NOMO-1 (cell line): ENCODE measurements around the gene APCDD1L.

Source experiments
- DNase-seq, 2 experiments: peaks; one replicate each; lab custom pipeline; 2025; ENCODE audit not compliant: unreplicated experiment in 2 of 2; lab: John Stamatoyannopoulos, UW

APCDD1L gene

GRCh38 chr20:58515233-58516212 is at the start of gene APCDD1L:
APCDD1L (minus strand) TSS chr20:58515399; CDS start chr20:58514707, 692 bp downstream.
- DNase-seq, result no peak

- no peak for DNase-seq
These were observed 44.1 kb upstream of the APCDD1L start for GRCh38 chr20:58559368-58559729.

- DNase-seq, result no peak
These were observed 43.5 kb upstream of the APCDD1L start for GRCh38 chr20:58558486-58559367.

GRCh38 chr20:58557733-58558342 is 42.6 kb upstream of the APCDD1L start:
- no peak for DNase-seq

GRCh38 chr20:58556961-58557360 is 41.8 kb upstream of the APCDD1L start:
- DNase-seq, result no peak

GRCh38 chr20:58555078-58555765 is 40.0 kb upstream of the APCDD1L start:
- no peak for DNase-seq

GRCh38 chr20:58554541-58554940 is 39.3 kb upstream of the APCDD1L start:
- no peak for DNase-seq

- DNase-seq, result no peak
These were observed 38.6 kb upstream of the APCDD1L start for GRCh38 chr20:58553841-58554240.

GRCh38 chr20:58553166-58553696 is 38.0 kb upstream of the APCDD1L start:
- DNase-seq, result no peak

- DNase-seq, result no peak
These were observed 37.3 kb upstream of the APCDD1L start for GRCh38 chr20:58552366-58552934.

GRCh38 chr20:58551631-58552030 is 36.4 kb upstream of the APCDD1L start:
- DNase-seq, result no peak

GRCh38 chr20:58550275-58551059 is 35.3 kb upstream of the APCDD1L start:
- no peak for DNase-seq

- DNase-seq, result no peak
These were observed 34.3 kb upstream of the APCDD1L start for GRCh38 chr20:58549231-58550209.

- no peak for DNase-seq
These were observed 32.6 kb upstream of the APCDD1L start for GRCh38 chr20:58547623-58548475.

GRCh38 chr20:58546756-58547622 is 31.8 kb upstream of the APCDD1L start:
- DNase-seq, result no peak

- DNase-seq, result no peak
These were observed 31.2 kb upstream of the APCDD1L start for GRCh38 chr20:58546416-58546711.
